GM23338 (cell line): ENCODE measurements around the gene COA1. TPM values are rescaled to one million over a fixed set of nuclear protein-coding genes. Genes with fewer than 3 reads are reported as not detected.

Experiments used
- ATAC-seq: fragments of 200-7000 bp; cut with Tn5 transposase; 3 replicates; pipeline ENCODE4 v1.9.1; 2020
- DNase-seq: peaks from one replicate; pipeline ENCODE4 v3.0.0-alpha.2; 2015; ENCODE audit warnings: low spot score
- H2AFZ ChIP-seq: fragments of 200-600 bp; sonication (generic); 2 replicates; pipeline ENCODE4 v1.8.0; 2016; ENCODE audit warnings: antibody characterized with exemption, mild to moderate bottlenecking, moderate library complexity
- H3F3A ChIP-seq: fragments of 200-600 bp; sonication (generic); replicated peaks from 2 replicates; pipeline ENCODE4 v1.8.0; 2017; ENCODE audit warnings: antibody characterized with exemption, mixed run types, low read depth
- H3K27ac ChIP-seq: fragments of 200-600 bp; sonication (generic); 2 replicates; pipeline ENCODE4 v1.6.1; 2016; ENCODE audit warnings: low read depth
- H3K27me3 ChIP-seq: fragments of 200-600 bp; sonication (generic); 2 replicates; pipeline ENCODE4 v1.8.0; 2016; ENCODE audit warnings: mild to moderate bottlenecking, mixed run types, moderate library complexity; ENCODE audit not compliant: insufficient read depth
- H3K36me3 ChIP-seq: fragments of 200-600 bp; sonication (generic); 2 replicates; pipeline ENCODE4 v1.8.0; 2016; ENCODE audit warnings: mild to moderate bottlenecking; ENCODE audit not compliant: insufficient read depth
- H3K4me1 ChIP-seq: fragments of 200-600 bp; sonication (generic); 2 replicates; pipeline ENCODE4 v1.8.0; 2016; ENCODE audit warnings: mild to moderate bottlenecking, moderate library complexity; ENCODE audit not compliant: insufficient read depth
- H3K4me2 ChIP-seq: fragments of 200-600 bp; sonication (generic); 2 replicates; pipeline ENCODE4 v1.7.1; 2017; ENCODE audit warnings: mixed run types
- H3K4me3 ChIP-seq: fragments of 200-600 bp; sonication (generic); 2 replicates; pipeline ENCODE4 v1.6.1; 2016; ENCODE audit warnings: mixed run types
- H3K79me2 ChIP-seq: fragments of 200-600 bp; sonication (generic); replicated peaks from 2 replicates; pipeline ENCODE4 v1.8.0; 2017; ENCODE audit warnings: mild to moderate bottlenecking; ENCODE audit not compliant: insufficient read depth
- H3K9me2 ChIP-seq: fragments of 200-600 bp; sonication (generic); 2 replicates; pipeline ENCODE4 v1.8.0; 2017; ENCODE audit not compliant: insufficient read depth
- H4K20me1 ChIP-seq: fragments of 200-600 bp; sonication (generic); replicated peaks from 2 replicates; pipeline ENCODE4 v1.8.0; 2017; ENCODE audit warnings: mild to moderate bottlenecking; ENCODE audit not compliant: insufficient read depth
- H3K27ac Mint-ChIP-seq: 2 replicates; pipeline ENCODE4 v1.8.0; 2020; ENCODE audit warnings: inconsistent platforms, mild to moderate bottlenecking, moderate library complexity, mixed read lengths
- H3K27me3 Mint-ChIP-seq: 3 replicates; pipeline ENCODE4 v1.8.0; 2022; ENCODE audit warnings: low read depth, mild to moderate bottlenecking, moderate library complexity, mixed read lengths, inconsistent platforms; ENCODE audit not compliant: insufficient read depth, poor library complexity
- H3K36me3 Mint-ChIP-seq: 3 replicates; pipeline ENCODE4 v1.8.0; 2021; ENCODE audit warnings: low read depth, mild to moderate bottlenecking, inconsistent platforms, moderate library complexity, mixed read lengths
- H3K4me1 Mint-ChIP-seq: 3 replicates; pipeline ENCODE4 v1.8.0; 2020; ENCODE audit warnings: mild to moderate bottlenecking, inconsistent platforms, mixed read lengths
- H3K4me3 Mint-ChIP-seq: 3 replicates; pipeline ENCODE4 v1.8.0; 2021; ENCODE audit warnings: moderate library complexity, mild to moderate bottlenecking, inconsistent platforms, mixed read lengths
- H3K9me3 Mint-ChIP-seq: 3 replicates; pipeline ENCODE4 v1.8.0; 2020; ENCODE audit warnings: moderate library complexity, mild to moderate bottlenecking, inconsistent platforms, mixed read lengths
- CREB1 ChIP-seq: fragments of 250-450 bp; sonication (Bioruptor Pico); IDR thresholded peaks from 2 replicates; pipeline ENCODE4 v1.5.0; 2020; ENCODE audit warnings: low read depth, mild to moderate bottlenecking, moderate library complexity
- EZH2 ChIP-seq: fragments of 200-600 bp; sonication (generic); IDR thresholded peaks from one replicate; pipeline ENCODE4 v1.8.0; 2017; ENCODE audit warnings: antibody characterized with exemption, mild to moderate bottlenecking, low read depth; ENCODE audit not compliant: unreplicated experiment
- EZH2phosphoT487 ChIP-seq: fragments of 200-600 bp; sonication (generic); IDR thresholded peaks from one replicate; pipeline ENCODE4 v1.8.1; 2018; ENCODE audit warnings: antibody characterized with exemption; ENCODE audit not compliant: unreplicated experiment
- JUNB ChIP-seq: IDR thresholded peaks from one replicate; pipeline ENCODE4 v1.6.1; 2016; ENCODE audit warnings: antibody characterized with exemption; ENCODE audit not compliant: unreplicated experiment
- NANOG ChIP-seq: IDR thresholded peaks from 2 replicates; pipeline ENCODE4 v1.6.1; 2016; ENCODE audit warnings: antibody characterized with exemption, borderline replicate concordance
- STAT1 ChIP-seq: IDR thresholded peaks from one replicate; pipeline ENCODE4 v1.6.1; 2016; ENCODE audit warnings: antibody characterized with exemption; ENCODE audit not compliant: unreplicated experiment
- ZNF114 ChIP-seq: fragments of 250-450 bp; sonication (Bioruptor Pico); IDR thresholded peaks from 2 replicates; pipeline ENCODE4 v1.5.0; 2020; ENCODE audit warnings: mild to moderate bottlenecking, moderate library complexity
- ZNF331 ChIP-seq: fragments of 250-450 bp; sonication (Bioruptor Pico); IDR thresholded peaks from 2 replicates; pipeline ENCODE4 v1.5.0; 2020; ENCODE audit warnings: low read depth, mild to moderate bottlenecking, moderate library complexity
- polyA plus RNA-seq: library from polyadenylated mRNA; unstranded; fragments of >200 nt; fragmentation: Nextera tagmentation; extraction: Ambion mirVana; gene quantifications from 2 replicates; pipeline ENCODE4 v1.2.1, GENCODE V29; 2016
- total RNA-seq: library from RNA; depleted of rRNA; stranded (reverse); fragments of >200 nt; shearing (Covaris generic); gene quantifications from 2 replicates; pipeline ENCODE4 v1.2.3, GENCODE V29; 2014
- TF ChIP-seq, protein P1 (sequence below): fragments of 250-450 bp; sonication (Bioruptor Pico); IDR thresholded peaks from 2 replicates; pipeline ENCODE4 v1.5.0; 2020; ENCODE audit warnings: mild to moderate bottlenecking, moderate library complexity
- TF ChIP-seq, protein P2 (sequence below), 2 experiments: fragments of 200-600 bp in 1 of 2; sonication (generic) in 1 of 2; conservative IDR thresholded peaks; 2 replicates each; pipeline versions ENCODE4 v1.5.1 to v1.6.1; 2016 to 2017; ENCODE audit warnings: antibody characterized with exemption in 2 of 2, low read depth in 2 of 2, mild to moderate bottlenecking in 2 of 2, moderate library complexity in 1 of 2
- TF ChIP-seq, protein P3 (sequence below): IDR thresholded peaks from one replicate; pipeline ENCODE4 v1.6.1; 2018; ENCODE audit warnings: antibody characterized with exemption; ENCODE audit not compliant: unreplicated experiment

The COA1 gene
- total and polyA plus RNA-seq, 2 experiments from 2014 or later, result 156 to 158 TPM

DNA sequence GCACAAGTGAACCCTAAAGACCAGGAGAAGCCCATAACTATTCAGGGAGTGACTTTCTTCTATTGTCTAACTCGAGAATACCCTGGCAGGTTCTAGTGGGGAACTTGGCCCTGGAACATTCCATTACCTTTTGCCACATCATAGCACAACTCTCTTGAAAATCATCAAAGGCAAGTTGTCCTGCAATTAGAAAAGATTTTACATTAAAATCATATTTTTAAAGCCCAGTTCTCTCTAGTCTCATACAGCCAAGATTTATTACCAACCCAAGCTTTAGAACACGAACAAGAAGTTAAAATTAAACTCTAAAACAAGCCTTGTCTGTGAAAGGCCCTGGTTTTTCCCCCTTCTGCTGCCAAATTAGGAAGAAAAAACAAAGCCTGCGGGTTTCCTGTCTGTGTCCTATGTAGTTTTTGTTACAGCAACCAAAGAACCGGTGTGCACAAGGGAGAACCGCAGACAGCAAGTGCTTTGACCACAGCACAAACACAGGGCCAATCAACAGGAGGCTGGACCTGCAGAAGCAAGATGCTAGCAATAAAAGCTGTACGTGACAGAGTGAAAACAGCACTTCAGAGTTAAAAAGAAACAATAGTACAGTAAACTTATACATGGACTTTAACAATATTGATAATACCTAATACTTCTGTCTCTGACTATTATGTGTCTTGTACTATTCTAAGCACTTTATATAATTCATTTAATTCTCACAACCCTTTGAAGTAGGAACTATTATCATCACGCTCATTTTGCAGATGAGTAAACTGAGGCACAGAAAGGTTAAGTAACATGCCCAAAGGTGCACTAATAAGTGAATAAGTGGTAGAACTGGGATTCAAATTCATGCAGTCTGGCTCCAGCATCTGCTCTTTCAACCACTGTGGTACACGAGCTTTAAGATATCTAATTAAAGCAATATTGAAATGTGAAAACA lies 80.6 kb downstream of the COA1 start (continued):
- TF ChIP-seq, protein P1, sequence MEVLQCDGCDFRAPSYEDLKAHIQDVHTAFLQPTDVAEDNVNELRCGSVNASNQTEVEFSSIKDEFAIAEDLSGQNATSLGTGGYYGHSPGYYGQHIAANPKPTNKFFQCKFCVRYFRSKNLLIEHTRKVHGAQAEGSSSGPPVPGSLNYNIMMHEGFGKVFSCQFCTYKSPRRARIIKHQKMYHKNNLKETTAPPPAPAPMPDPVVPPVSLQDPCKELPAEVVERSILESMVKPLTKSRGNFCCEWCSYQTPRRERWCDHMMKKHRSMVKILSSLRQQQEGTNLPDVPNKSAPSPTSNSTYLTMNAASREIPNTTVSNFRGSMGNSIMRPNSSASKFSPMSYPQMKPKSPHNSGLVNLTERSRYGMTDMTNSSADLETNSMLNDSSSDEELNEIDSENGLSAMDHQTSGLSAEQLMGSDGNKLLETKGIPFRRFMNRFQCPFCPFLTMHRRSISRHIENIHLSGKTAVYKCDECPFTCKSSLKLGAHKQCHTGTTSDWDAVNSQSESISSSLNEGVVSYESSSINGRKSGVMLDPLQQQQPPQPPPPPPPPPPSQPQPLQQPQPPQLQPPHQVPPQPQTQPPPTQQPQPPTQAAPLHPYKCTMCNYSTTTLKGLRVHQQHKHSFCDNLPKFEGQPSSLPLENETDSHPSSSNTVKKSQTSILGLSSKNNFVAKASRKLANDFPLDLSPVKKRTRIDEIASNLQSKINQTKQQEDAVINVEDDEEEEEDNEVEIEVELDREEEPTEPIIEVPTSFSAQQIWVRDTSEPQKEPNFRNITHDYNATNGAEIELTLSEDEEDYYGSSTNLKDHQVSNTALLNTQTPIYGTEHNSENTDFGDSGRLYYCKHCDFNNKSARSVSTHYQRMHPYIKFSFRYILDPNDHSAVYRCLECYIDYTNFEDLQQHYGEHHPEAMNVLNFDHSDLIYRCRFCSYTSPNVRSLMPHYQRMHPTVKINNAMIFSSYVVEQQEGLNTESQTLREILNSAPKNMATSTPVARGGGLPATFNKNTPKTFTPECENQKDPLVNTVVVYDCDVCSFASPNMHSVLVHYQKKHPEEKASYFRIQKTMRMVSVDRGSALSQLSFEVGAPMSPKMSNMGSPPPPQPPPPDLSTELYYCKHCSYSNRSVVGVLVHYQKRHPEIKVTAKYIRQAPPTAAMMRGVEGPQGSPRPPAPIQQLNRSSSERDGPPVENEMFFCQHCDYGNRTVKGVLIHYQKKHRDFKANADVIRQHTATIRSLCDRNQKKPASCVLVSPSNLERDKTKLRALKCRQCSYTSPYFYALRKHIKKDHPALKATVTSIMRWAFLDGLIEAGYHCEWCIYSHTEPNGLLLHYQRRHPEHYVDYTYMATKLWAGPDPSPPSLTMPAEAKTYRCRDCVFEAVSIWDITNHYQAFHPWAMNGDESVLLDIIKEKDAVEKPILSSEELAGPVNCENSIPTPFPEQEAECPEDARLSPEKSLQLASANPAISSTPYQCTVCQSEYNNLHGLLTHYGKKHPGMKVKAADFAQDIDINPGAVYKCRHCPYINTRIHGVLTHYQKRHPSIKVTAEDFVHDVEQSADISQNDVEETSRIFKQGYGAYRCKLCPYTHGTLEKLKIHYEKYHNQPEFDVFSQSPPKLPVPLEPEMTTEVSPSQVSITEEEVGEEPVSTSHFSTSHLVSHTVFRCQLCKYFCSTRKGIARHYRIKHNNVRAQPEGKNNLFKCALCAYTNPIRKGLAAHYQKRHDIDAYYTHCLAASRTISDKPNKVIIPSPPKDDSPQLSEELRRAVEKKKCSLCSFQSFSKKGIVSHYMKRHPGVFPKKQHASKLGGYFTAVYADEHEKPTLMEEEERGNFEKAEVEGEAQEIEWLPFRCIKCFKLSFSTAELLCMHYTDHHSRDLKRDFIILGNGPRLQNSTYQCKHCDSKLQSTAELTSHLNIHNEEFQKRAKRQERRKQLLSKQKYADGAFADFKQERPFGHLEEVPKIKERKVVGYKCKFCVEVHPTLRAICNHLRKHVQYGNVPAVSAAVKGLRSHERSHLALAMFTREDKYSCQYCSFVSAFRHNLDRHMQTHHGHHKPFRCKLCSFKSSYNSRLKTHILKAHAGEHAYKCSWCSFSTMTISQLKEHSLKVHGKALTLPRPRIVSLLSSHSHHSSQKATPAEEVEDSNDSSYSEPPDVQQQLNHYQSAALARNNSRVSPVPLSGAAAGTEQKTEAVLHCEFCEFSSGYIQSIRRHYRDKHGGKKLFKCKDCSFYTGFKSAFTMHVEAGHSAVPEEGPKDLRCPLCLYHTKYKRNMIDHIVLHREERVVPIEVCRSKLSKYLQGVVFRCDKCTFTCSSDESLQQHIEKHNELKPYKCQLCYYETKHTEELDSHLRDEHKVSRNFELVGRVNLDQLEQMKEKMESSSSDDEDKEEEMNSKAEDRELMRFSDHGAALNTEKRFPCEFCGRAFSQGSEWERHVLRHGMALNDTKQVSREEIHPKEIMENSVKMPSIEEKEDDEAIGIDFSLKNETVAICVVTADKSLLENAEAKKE, result no peak
- TF ChIP-seq ZNF114 (no peak), JUNB (no peak)

DNA sequence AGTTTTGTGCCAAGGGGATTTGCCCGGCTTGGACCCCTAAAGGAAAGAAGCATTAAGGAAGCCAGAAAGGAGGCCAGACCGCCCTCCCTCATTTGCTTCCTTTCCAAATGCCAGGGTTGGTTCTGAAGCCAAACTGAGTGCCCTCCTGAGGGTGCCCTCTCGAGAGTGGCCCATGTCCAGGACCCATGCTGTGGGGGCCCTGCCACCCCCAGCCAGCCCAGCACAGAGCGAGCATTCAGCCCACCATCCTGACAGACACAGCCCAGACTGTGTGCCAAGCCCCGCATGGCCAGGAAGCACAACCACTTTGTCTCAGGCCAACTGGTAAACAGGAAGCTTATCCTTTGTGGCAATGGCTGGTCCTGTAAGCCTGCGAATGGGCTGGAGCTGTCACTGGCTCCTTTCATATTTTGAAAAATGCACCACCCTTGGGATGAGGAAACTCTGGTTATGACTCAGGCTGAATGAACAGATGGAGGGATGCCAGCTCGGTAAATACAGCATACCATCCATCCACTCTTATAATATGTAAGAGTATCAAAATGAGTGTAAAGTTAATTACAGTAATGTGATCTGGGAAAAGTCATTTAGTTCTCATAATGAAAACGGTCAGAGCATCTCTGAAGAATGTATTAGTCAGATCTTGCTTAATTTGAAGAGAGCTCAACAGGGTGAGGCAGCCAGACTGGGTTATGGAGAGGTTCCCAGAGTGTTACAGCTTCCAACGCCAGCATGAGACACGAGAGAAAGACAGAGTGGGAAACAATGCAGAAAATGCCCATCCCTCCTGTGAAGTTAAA lies 81.5 kb downstream of the COA1 start:
- Histone ChIP-seq H3F3A (peaks cover 5% of the 10 kb centered on the region; the same call in 1 of the 2 replicates), H3K79me2 (peaks cover 45% of the 10 kb centered on the region), H3K4me1 (peaks cover 54% of the 10 kb centered on the region), H3K27ac (peak overlapping the region; percentile 99), H3K27me3 (no peaks in the 10 kb centered on the region), H3K36me3 (peaks cover 5% of the 10 kb centered on the region), H4K20me1 (no peaks in the 10 kb centered on the region), H3K4me3 (peak overlapping the region; percentile 22; the same call in 1 of the 2 replicates), H3K4me2 (peak overlapping the region; percentile 69), H3K9me2 (no peaks in the 10 kb centered on the region), H2AFZ (no peak overlapping the region)
- peak; percentile 39 for DNase-seq
- peak; percentile 42 for ATAC-seq
- Mint-ChIP-seq H3K27me3 (peaks cover 8% of the 10 kb centered on the region), H3K4me1 (peaks cover 57% of the 10 kb centered on the region), H3K4me3 (no peak overlapping the region; the same call in 2 of the 3 replicates), H3K27ac (peak overlapping the region; percentile 93), H3K36me3 (peaks cover 57% of the 10 kb centered on the region), H3K9me3 (no peaks in the 10 kb centered on the region; the same call in 2 of the 3 replicates)
- TF ChIP-seq NANOG (no peak), ZNF331 (no peak), ZNF114 (no peak), EZH2phosphoT487 (no peak), CREB1 (CRISPR knock-in tag) (no peak), EZH2 (no peak), JUNB (no peak), STAT1 (no peak)
- TF ChIP-seq, protein P2, sequence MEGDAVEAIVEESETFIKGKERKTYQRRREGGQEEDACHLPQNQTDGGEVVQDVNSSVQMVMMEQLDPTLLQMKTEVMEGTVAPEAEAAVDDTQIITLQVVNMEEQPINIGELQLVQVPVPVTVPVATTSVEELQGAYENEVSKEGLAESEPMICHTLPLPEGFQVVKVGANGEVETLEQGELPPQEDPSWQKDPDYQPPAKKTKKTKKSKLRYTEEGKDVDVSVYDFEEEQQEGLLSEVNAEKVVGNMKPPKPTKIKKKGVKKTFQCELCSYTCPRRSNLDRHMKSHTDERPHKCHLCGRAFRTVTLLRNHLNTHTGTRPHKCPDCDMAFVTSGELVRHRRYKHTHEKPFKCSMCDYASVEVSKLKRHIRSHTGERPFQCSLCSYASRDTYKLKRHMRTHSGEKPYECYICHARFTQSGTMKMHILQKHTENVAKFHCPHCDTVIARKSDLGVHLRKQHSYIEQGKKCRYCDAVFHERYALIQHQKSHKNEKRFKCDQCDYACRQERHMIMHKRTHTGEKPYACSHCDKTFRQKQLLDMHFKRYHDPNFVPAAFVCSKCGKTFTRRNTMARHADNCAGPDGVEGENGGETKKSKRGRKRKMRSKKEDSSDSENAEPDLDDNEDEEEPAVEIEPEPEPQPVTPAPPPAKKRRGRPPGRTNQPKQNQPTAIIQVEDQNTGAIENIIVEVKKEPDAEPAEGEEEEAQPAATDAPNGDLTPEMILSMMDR (conservative IDR thresholded peaks at IDR 0.05; ENCODE audit: low read depth in 2 of 2), result no peak
- TF ChIP-seq, protein P3, sequence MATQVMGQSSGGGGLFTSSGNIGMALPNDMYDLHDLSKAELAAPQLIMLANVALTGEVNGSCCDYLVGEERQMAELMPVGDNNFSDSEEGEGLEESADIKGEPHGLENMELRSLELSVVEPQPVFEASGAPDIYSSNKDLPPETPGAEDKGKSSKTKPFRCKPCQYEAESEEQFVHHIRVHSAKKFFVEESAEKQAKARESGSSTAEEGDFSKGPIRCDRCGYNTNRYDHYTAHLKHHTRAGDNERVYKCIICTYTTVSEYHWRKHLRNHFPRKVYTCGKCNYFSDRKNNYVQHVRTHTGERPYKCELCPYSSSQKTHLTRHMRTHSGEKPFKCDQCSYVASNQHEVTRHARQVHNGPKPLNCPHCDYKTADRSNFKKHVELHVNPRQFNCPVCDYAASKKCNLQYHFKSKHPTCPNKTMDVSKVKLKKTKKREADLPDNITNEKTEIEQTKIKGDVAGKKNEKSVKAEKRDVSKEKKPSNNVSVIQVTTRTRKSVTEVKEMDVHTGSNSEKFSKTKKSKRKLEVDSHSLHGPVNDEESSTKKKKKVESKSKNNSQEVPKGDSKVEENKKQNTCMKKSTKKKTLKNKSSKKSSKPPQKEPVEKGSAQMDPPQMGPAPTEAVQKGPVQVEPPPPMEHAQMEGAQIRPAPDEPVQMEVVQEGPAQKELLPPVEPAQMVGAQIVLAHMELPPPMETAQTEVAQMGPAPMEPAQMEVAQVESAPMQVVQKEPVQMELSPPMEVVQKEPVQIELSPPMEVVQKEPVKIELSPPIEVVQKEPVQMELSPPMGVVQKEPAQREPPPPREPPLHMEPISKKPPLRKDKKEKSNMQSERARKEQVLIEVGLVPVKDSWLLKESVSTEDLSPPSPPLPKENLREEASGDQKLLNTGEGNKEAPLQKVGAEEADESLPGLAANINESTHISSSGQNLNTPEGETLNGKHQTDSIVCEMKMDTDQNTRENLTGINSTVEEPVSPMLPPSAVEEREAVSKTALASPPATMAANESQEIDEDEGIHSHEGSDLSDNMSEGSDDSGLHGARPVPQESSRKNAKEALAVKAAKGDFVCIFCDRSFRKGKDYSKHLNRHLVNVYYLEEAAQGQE, result no peak
